ENCODE data around the gene PCDHGC3. TPM values are rescaled to one million over a fixed set of nuclear protein-coding genes. Genes with fewer than 3 reads are reported as not detected.

PCDHGC3 gene
- total and polyA plus RNA-seq, 2 of the 13 experiments (the other 11 are each of a cell fraction or from before 2014, with no cell fraction given) = 0.20 to 0.30 TPM

- no peak overlapping the region for H2AFZ ChIP-seq (ENCODE audit: low read length)
- FAIRE-seq = no peak
- ChIA-PET CTCF (ENCODE audit: low intra/inter-chr PET ratio, low total read pairs) (no interaction called here), POLR2A (no interaction called here)
- H3K4me2 ChIP-seq (ENCODE audit: low read depth, low read length) = no peak overlapping the region
- no peaks in the 10 kb centered on the region for H4K20me1 ChIP-seq (ENCODE audit: insufficient read depth, low read length)
- in situ Hi-C loops (cut with HindIII; ENCODE audit: extremely low pct_ligation_motif_present, low pct_unique_long_range_greater_than_20kb) (no loop called here), intact Hi-C loops (cut with micrococcal nuclease; ENCODE audit: unreplicated experiment) (no loop called here)
- no peaks in the 10 kb centered on the region for H3K9me3 ChIP-seq (ENCODE audit: low read length)
- no peak overlapping the region for H3K27ac ChIP-seq (ENCODE audit: extremely low read length, insufficient read depth, low read length)
- H3K4me1 ChIP-seq (ENCODE audit: insufficient read depth, low read length) = peaks cover 6% of the 10 kb centered on the region; the same call in 1 of the 2 replicates
- no peaks in the 10 kb centered on the region for H3K79me2 ChIP-seq (ENCODE audit: insufficient read depth, low read length)
- WGBS (ENCODE audit: low lambda C conversion rate) = 85% methylated on average over 9 of the region's 9 CpGs
- no peak for ATAC-seq
- H3K36me3 ChIP-seq (replicated peaks in 1 of 2; ENCODE audit: control insufficient read depth in 1 of 2, insufficient read depth in 2 of 2, low read length in 2 of 2) = peaks cover 2 to 11% of the 10 kb centered on the region in 2 experiments; a peak in 1 of 5 replicates
- DNase-seq (ENCODE audit: low spot score) = no peak
- no TSS peak for BruUV-seq (replicated peaks)
- no peaks in the 10 kb centered on the region; a peak in 1 of 5 replicates for H3K27me3 ChIP-seq (ENCODE audit: control insufficient read depth in 1 of 2, insufficient read depth in 2 of 2, low read length in 2 of 2)
- no peak overlapping the region for H3K9ac ChIP-seq (ENCODE audit: insufficient read depth, low read depth, low read length)
- TF ChIP-seq RFX5 (IDR thresholded peaks at IDR 0.05; ENCODE audit: low read depth, low read length) (no peak), ZFP36L2 (CRISPR knock-in tag; IDR thresholded peaks at IDR 0.05) (no peak), IRF9 (CRISPR knock-in tag; IDR thresholded peaks at IDR 0.05; ENCODE audit: borderline replicate concordance) (no peak), FOSL1 (CRISPR knock-in tag; IDR thresholded peaks at IDR 0.05; ENCODE audit: borderline replicate concordance) (no peak), ARHGAP35 (CRISPR knock-in tag; IDR thresholded peaks at IDR 0.05; ENCODE audit: borderline replicate concordance) (no peak), ZBTB2 (CRISPR knock-in tag; IDR thresholded peaks at IDR 0.05; ENCODE audit: low read depth) (no peak), ZNF639 (CRISPR knock-in tag; conservative IDR thresholded peaks at IDR 0.05) (no peak), ZNF317 (CRISPR knock-in tag; IDR thresholded peaks at IDR 0.05) (no peak), DRAP1 (CRISPR knock-in tag; IDR thresholded peaks at IDR 0.05) (no peak), MBNL3 (CRISPR knock-in tag; conservative IDR thresholded peaks at IDR 0.05) (no peak), ZNF792 (CRISPR knock-in tag; IDR thresholded peaks at IDR 0.05) (no peak), HMGA1 (CRISPR knock-in tag; conservative IDR thresholded peaks at IDR 0.05) (no peak)
- no peak overlapping the region for H3K4me3 ChIP-seq (replicated peaks in 1 of 3; ENCODE audit: insufficient read depth in 1 of 3, low read depth in 2 of 3, low read length in 3 of 3)
Observed at GRCh38 chr5:141510160-141510559, 34.4 kb downstream of the PCDHGC3 start.
